ENCODE data around the gene ZDHHC14.

DNA sequence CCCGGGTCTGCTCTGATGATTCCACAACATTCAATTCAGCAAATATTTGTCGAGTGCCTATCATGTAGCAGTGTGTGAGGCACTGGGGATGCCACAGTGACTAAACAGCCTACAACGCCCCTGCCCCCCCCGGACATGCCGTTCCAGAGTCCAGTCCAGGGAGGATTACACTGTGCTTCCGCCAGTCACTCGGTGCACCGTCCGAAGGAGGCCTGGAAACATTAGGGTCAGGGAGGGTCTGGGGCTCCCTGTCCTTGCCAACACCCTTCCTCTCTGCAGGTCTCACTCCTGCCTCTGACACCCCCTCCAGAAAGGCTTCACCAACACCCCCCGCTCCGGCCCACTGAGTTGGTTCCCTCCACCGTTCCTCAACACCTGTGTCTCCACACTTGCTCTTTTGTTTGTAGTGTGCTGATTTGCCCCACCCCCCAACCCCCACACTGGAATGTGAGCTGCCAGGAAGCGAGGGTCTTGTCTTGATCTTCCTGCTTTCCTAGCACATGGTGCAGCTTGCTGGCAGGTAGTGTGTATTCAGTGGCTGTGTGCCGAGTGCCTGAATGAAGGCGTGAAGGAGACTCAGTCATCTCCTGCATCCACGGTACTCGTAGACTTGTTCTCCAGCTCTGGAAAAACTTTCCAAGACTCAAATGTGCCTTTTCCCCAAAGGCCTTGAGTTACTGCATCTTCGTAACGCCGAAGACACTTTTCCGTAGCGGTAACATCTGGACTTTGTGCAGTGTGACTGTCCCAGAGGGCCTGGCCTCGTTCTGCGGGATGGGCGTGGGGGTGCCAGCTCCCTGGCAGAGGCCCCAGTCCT, 150.4 kb downstream of the ZDHHC14 start:
- no peak for TF ChIP-seq POLR2A (IDR thresholded peaks at IDR 0.05)
- TF ChIP-seq, protein P1, sequence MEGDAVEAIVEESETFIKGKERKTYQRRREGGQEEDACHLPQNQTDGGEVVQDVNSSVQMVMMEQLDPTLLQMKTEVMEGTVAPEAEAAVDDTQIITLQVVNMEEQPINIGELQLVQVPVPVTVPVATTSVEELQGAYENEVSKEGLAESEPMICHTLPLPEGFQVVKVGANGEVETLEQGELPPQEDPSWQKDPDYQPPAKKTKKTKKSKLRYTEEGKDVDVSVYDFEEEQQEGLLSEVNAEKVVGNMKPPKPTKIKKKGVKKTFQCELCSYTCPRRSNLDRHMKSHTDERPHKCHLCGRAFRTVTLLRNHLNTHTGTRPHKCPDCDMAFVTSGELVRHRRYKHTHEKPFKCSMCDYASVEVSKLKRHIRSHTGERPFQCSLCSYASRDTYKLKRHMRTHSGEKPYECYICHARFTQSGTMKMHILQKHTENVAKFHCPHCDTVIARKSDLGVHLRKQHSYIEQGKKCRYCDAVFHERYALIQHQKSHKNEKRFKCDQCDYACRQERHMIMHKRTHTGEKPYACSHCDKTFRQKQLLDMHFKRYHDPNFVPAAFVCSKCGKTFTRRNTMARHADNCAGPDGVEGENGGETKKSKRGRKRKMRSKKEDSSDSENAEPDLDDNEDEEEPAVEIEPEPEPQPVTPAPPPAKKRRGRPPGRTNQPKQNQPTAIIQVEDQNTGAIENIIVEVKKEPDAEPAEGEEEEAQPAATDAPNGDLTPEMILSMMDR (IDR thresholded peaks at IDR 0.05), result no peak

All from thyroid gland (tissue), 4 donors.